Measurements from ENCODE around the gene USP47.

USP47 gene

GRCh38 chr11:11845551-11845950, 3.8 kb downstream of the USP47 start:
- peaks cover 7% of the 10 kb centered on the region for H3K36me3 ChIP-seq (ENCODE audit: control insufficient read depth, low read length)
- no peak overlapping the region for H3K4me3 ChIP-seq (ENCODE audit: low read length)

GRCh38 chr11:11847082-11847481, 5.3 kb downstream of the USP47 start:
- TF ChIP-seq EZH2phosphoT487 (IDR thresholded peaks at IDR 0.05; ENCODE audit: borderline replicate concordance, low read length) (no peak), CTCF (IDR thresholded peaks at IDR 0.05; ENCODE audit: low read depth, low read length, poor library complexity, severe bottlenecking) (no peak)

More at GRCh38 chr11:11845551-11845950, 3.8 kb downstream of the USP47 start:
- Histone ChIP-seq H3K79me2 (ENCODE audit: control insufficient read depth, low read length) (peaks cover 87% of the 10 kb centered on the region), H3K27me3 (ENCODE audit: control insufficient read depth, low read length) (no peaks in the 10 kb centered on the region), H3K9me3 (ENCODE audit: control insufficient read depth, insufficient read depth, low read length) (no peaks in the 10 kb centered on the region), H3K4me1 (ENCODE audit: control insufficient read depth, low read length) (peaks cover 45% of the 10 kb centered on the region), H3F3A (ENCODE audit: control insufficient read depth, insufficient read depth) (no peaks in the 10 kb centered on the region), H4K20me1 (ENCODE audit: control insufficient read depth, insufficient read depth, low read depth, low read length) (peaks cover 19% of the 10 kb centered on the region), H3K4me2 (ENCODE audit: low read length) (peak overlapping the region; percentile 91; the same call in 1 of the 2 replicates), H3K9me2 (replicated peaks; ENCODE audit: control insufficient read depth, low read length) (no peaks in the 10 kb centered on the region), H3K27ac (ENCODE audit: low read depth, low read length) (no peak overlapping the region)
- TF ChIP-seq EZH2phosphoT487 (IDR thresholded peaks at IDR 0.05; ENCODE audit: borderline replicate concordance, low read length), result no peak
- no peak for TF ChIP-seq CTCF (IDR thresholded peaks at IDR 0.05; ENCODE audit: low read depth, low read length, poor library complexity, severe bottlenecking)

GRCh38 chr11:11848891-11849746, 7.3 kb downstream of the USP47 start:
- Histone ChIP-seq H3K4me1 (ENCODE audit: control insufficient read depth, low read length) (peaks cover 32% of the 10 kb centered on the region), H3K4me2 (ENCODE audit: low read length) (no peak overlapping the region), H3K79me2 (ENCODE audit: control insufficient read depth, low read length) (peaks cover 100% of the 10 kb centered on the region), H3K27ac (ENCODE audit: low read depth, low read length) (no peak overlapping the region), H3K36me3 (ENCODE audit: control insufficient read depth, low read length) (peaks cover 2% of the 10 kb centered on the region; the same call in 1 of the 2 replicates), H3K9me2 (replicated peaks; ENCODE audit: control insufficient read depth, low read length) (no peaks in the 10 kb centered on the region), H3K9me3 (ENCODE audit: control insufficient read depth, insufficient read depth, low read length) (no peaks in the 10 kb centered on the region), H3K27me3 (ENCODE audit: control insufficient read depth, low read length) (no peaks in the 10 kb centered on the region), H4K20me1 (ENCODE audit: control insufficient read depth, insufficient read depth, low read depth, low read length) (peaks cover 19% of the 10 kb centered on the region), H3K4me3 (ENCODE audit: low read length) (no peak overlapping the region), H3F3A (ENCODE audit: control insufficient read depth, insufficient read depth) (no peaks in the 10 kb centered on the region)
- TF ChIP-seq EZH2phosphoT487 (IDR thresholded peaks at IDR 0.05; ENCODE audit: borderline replicate concordance, low read length) (no peak), CTCF (IDR thresholded peaks at IDR 0.05; ENCODE audit: low read depth, low read length, poor library complexity, severe bottlenecking) (peak; percentile 86)

More at GRCh38 chr11:11847082-11847481, 5.3 kb downstream of the USP47 start:
- H3K4me1 ChIP-seq (ENCODE audit: control insufficient read depth, low read length), result peaks cover 38% of the 10 kb centered on the region
- no peak overlapping the region for H3K4me3 ChIP-seq (ENCODE audit: low read length)
- H3K9me3 ChIP-seq (ENCODE audit: control insufficient read depth, insufficient read depth, low read length), result no peaks in the 10 kb centered on the region
- H4K20me1 ChIP-seq (ENCODE audit: control insufficient read depth, insufficient read depth, low read depth, low read length), result peaks cover 24% of the 10 kb centered on the region
- H3K27me3 ChIP-seq (ENCODE audit: control insufficient read depth, low read length), result no peaks in the 10 kb centered on the region
- H3K4me2 ChIP-seq (ENCODE audit: low read length), result no peak overlapping the region
- H3K36me3 ChIP-seq (ENCODE audit: control insufficient read depth, low read length), result peaks cover 5% of the 10 kb centered on the region
- H3K79me2 ChIP-seq (ENCODE audit: control insufficient read depth, low read length), result peaks cover 100% of the 10 kb centered on the region
- no peaks in the 10 kb centered on the region for H3F3A ChIP-seq (ENCODE audit: control insufficient read depth, insufficient read depth)
- no peaks in the 10 kb centered on the region for H3K9me2 ChIP-seq (replicated peaks; ENCODE audit: control insufficient read depth, low read length)
- H3K27ac ChIP-seq (ENCODE audit: low read depth, low read length), result no peak overlapping the region

Measured in DOHH2 (cell line).